Dendritic cell treated with granulocyte-macrophage colony-stimulating factor and Interleukin-4, amounts not matched to agents 40 ng/mL and 50 ng/mL, for 4 days (primary cell): Measurements from ENCODE around the gene GSE1.

Experiments used
- H3K27ac Mint-ChIP-seq: one replicate; pipeline ENCODE4 v1.8.0; 2022; ENCODE audit warnings: mild to moderate bottlenecking, mixed read lengths
- H3K27me3 Mint-ChIP-seq: one replicate; pipeline ENCODE4 v1.8.0; 2022; ENCODE audit warnings: mild to moderate bottlenecking, mixed read lengths
- H3K36me3 Mint-ChIP-seq: one replicate; pipeline ENCODE4 v1.8.0; 2022; ENCODE audit warnings: low read depth, mixed read lengths
- H3K4me1 Mint-ChIP-seq: one replicate; pipeline ENCODE4 v1.8.0; 2022; ENCODE audit warnings: low read depth, mixed read lengths
- H3K4me3 Mint-ChIP-seq: one replicate; pipeline ENCODE4 v1.8.0; 2022; ENCODE audit warnings: mild to moderate bottlenecking, moderate library complexity, mixed read lengths
- H3K9me3 Mint-ChIP-seq: one replicate; pipeline ENCODE4 v1.8.0; 2022; ENCODE audit warnings: mixed read lengths
- intact Hi-C: fragments of 100-400 bp; cut with micrococcal nuclease; formaldehyde crosslinking; loops from one replicate; pipeline ENCODE4 v1.15.0; 2022

Gene GSE1

DNA sequence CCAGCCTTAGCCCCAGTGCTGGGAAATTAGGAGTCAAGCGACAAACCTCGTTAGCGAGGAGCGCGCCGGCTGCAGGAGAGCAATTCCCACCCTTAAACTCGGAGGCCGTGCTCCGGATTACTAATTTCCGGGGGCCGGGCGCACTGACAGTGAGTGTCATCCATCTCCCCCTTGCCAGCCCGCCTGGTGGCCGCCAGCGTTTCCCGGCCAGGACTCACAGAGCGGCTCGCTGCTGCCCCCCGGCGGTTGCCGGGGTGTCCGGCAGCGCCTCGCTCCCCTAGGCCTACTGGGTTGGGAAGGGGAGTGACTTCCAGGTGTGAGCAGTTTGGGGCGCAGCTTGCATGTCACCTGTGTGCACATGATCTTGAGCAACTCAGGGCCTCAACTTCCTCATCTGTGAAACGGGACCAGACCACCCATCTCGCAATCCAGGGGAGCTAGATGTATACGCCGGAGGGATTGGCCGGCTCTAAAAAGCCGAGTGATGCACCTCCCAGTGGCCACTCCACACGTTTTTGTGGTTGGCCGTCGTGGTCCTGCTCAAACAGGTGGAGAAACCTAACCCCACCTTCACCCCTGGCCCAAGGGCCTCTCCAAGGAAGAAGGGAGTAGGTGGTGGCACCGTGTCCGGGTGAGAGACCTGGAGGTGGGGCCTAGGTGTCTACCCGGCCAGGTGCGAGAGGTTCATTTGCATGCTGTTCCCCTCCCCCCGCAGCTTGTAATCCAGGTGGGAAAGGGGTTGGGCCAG is 2.5 kb upstream of the GSE1 start:
- Mint-ChIP-seq H3K4me1 (peaks cover 40% of the 10 kb centered on the region), H3K27me3 (peaks cover 13% of the 10 kb centered on the region), H3K36me3 (peaks cover 25% of the 10 kb centered on the region), H3K9me3 (no peaks in the 10 kb centered on the region), H3K4me3 (peak overlapping the region; percentile 42), H3K27ac (peak overlapping the region; percentile 63)
- intact Hi-C loops, result loop anchor here (1.0 to 10.0 kb wide), 3 partner anchors 190 to 306 kb away; no protein-coding TSS in a partner anchor

DNA sequence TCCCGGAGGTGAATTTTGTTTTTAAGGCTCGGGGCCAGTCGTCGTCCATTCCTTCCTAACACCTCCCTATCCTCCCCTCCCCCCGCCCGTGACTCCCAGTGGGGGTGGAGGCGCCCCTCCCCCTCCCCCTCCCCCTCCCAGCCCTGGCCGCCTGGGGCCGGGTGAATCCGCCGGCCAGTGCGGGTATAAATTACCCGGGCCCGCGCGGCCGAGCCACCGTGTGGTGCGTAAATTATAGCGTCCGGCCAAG is 2.0 kb upstream of the GSE1 start:
- no peaks in the 10 kb centered on the region for H3K9me3 Mint-ChIP-seq
- intact Hi-C loops, result loop anchor here (2.0 to 10.0 kb wide), 2 partner anchors 190 to 306 kb away; no protein-coding TSS in a partner anchor
- H3K27me3 Mint-ChIP-seq, result peaks cover 13% of the 10 kb centered on the region
- peak overlapping the region; percentile 63 for H3K27ac Mint-ChIP-seq
- peak overlapping the region; percentile 85 for H3K4me3 Mint-ChIP-seq
- H3K4me1 Mint-ChIP-seq, result peaks cover 37% of the 10 kb centered on the region
- peaks cover 22% of the 10 kb centered on the region for H3K36me3 Mint-ChIP-seq

DNA sequence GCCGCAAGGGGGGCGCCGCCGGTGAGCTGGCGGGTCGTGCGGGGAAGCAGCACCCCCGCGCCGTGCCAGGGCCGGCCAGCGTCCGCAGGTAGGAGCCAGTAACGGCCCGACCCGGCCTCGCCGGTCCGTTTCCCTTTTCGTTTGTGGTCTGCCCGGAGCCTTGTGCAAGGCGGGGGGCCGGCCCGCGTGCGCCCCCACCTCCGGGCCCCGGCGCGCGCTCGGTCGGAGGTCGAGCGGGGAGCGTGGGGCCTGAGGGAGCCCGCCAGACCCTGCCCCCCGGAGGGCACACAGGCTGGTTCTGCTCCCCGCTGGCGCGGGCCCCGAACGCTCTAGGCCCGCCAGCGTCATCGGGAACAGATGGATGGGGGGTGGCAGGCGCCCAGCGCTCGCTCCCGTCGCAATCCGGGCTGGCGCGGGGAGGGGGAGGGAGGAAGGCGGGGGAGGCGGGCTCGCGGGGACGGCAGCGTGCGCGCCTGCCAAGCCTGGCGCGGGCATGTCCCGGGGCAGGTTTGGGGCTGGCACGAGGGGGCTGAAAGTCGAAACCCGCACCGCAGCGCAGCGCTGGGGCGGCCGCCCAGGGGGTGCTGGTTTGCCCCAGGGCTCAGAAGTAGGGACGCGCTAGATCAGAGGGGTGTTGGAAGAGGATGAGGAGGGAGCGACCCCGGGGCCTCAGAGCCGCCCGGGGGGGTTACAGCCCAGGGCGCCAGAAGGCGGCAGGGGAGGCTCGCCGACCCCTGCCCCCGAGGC is 1.5 kb upstream of the GSE1 start:
- H3K9me3 Mint-ChIP-seq, result no peaks in the 10 kb centered on the region
- peaks cover 20% of the 10 kb centered on the region for H3K36me3 Mint-ChIP-seq
- peak overlapping the region; percentile 85 for H3K27ac Mint-ChIP-seq
- intact Hi-C loops, result loop anchor here (2.0 to 10.0 kb wide), 2 partner anchors 191 to 307 kb away; no protein-coding TSS in a partner anchor
- peaks cover 12% of the 10 kb centered on the region for H3K27me3 Mint-ChIP-seq
- H3K4me3 Mint-ChIP-seq, result peak overlapping the region; percentile 85
- H3K4me1 Mint-ChIP-seq, result peaks cover 38% of the 10 kb centered on the region

DNA sequence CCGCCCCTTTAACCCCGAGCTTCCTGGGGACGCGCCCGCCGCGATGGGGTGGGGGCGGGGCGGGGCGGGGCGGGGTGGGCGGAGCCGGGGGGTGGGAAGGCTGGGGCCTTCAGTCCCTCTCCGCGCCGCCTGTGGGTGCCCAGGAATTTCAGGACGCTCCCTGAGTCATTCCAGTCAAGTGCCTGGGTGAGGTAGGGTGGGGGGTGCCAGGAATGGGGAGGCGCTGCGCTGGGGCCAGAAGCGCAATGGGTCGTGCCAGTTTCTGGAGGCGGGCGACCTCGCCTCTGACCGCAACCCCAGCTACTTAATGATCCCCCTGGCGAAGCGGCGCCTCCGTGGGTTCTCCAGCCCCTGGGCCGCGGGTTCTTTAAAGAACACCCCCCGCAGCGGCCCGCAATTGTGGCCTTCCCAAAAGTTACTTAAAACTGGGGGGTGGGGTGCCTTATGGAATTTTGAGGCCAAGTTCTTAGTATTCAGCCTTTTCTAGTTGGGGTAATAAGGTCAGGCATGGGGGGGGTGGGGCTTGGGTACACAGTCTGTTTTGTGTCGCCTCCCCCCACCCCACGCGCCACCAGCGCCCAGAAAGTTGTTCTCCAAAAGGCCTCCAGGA is 826 bp upstream of the GSE1 start:
- Mint-ChIP-seq H3K27ac (peak overlapping the region; percentile 85), H3K36me3 (peaks cover 25% of the 10 kb centered on the region), H3K9me3 (no peaks in the 10 kb centered on the region), H3K4me3 (peak overlapping the region; percentile 85), H3K27me3 (peaks cover 8% of the 10 kb centered on the region), H3K4me1 (peaks cover 39% of the 10 kb centered on the region)
- intact Hi-C loops, result loop anchor here (10.0 kb wide), 1 partner anchor 307 kb away; no protein-coding TSS in a partner anchor

DNA sequence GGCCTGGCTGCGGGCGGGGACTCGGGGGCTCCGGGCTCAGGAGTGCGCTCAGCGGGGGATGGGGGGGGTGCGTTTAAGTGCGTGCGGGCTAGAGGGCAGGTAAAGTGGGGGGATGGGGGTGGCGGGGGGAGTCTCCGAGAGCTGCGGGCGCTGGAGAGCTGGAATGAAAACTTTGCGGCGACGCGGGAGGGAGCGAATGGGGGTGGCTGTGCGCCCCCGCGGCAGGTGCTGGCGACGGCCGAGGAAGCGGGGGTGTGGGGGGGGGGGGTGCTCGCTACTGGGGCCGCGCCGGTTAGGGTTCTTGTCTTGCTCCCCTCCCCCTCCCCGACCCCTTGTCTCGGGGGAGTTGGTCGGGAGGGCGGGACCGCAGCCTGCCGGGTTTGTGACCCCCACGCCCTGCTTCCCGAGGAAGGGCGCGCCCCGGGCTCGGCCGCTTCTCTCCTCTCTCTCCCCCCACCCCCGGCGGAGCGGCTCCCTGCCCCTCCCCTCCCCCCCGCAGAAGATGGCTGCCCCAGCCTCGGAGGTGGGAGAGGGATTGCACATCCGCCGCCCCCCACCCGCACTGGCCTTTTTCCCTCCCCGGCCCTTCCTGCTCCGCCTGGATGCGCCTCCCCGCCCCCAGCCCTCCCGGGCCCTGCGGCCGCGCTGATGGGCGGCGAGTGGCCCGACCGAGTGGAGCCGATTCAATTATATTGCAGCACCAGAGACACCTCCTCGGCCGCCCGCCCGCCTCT is 649 bp downstream of the GSE1 start:
- Mint-ChIP-seq H3K4me1 (peaks cover 47% of the 10 kb centered on the region), H3K9me3 (no peaks in the 10 kb centered on the region), H3K36me3 (peaks cover 33% of the 10 kb centered on the region), H3K4me3 (peak overlapping the region; percentile 76), H3K27ac (peak overlapping the region; percentile 85), H3K27me3 (no peaks in the 10 kb centered on the region)
- intact Hi-C loops, result loop anchor here (2.0 to 10.0 kb wide), 2 partner anchors 43 to 309 kb away; no protein-coding TSS in a partner anchor

DNA sequence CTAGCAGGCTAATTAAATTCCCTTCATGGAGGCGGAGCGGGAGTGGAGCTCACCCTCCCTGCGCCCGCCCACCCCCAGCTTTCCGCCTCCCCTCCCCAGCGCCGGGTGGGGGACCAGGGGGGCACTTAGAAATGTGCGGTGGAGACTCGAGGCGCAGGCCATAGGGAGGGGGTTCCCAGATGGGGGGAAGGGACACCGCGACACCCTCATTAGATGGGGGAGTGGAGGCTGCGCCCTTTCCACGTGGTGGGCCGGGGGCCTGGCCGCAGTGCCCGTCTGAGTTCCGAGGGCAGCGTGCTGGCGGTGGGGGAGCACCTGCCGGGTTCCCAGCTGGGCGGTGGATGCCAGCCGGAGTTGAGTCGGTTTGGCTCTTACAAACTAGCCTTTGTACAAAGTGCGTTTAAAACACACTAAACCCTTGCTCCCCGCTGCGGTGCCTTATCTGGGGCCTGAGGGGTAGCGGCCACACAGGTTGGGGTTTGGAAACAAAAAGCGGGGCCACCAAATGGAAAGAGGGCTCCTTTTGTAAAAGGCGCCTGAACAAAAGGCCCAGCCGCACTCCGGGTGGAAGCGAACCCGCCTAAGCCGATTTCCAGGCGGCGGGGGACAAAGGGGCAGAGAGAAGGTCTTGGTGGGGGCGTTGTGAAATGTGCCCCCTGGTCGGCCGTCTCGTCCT is 1.4 kb downstream of the GSE1 start:
- H3K9me3 Mint-ChIP-seq, result no peaks in the 10 kb centered on the region
- H3K4me1 Mint-ChIP-seq, result peaks cover 50% of the 10 kb centered on the region
- peak overlapping the region; percentile 76 for H3K4me3 Mint-ChIP-seq
- peaks cover 37% of the 10 kb centered on the region for H3K36me3 Mint-ChIP-seq
- no peaks in the 10 kb centered on the region for H3K27me3 Mint-ChIP-seq
- peak overlapping the region; percentile 85 for H3K27ac Mint-ChIP-seq
- intact Hi-C loops, result loop anchor here (2.0 to 10.0 kb wide), 2 partner anchors 44 to 310 kb away; no protein-coding TSS in a partner anchor

DNA sequence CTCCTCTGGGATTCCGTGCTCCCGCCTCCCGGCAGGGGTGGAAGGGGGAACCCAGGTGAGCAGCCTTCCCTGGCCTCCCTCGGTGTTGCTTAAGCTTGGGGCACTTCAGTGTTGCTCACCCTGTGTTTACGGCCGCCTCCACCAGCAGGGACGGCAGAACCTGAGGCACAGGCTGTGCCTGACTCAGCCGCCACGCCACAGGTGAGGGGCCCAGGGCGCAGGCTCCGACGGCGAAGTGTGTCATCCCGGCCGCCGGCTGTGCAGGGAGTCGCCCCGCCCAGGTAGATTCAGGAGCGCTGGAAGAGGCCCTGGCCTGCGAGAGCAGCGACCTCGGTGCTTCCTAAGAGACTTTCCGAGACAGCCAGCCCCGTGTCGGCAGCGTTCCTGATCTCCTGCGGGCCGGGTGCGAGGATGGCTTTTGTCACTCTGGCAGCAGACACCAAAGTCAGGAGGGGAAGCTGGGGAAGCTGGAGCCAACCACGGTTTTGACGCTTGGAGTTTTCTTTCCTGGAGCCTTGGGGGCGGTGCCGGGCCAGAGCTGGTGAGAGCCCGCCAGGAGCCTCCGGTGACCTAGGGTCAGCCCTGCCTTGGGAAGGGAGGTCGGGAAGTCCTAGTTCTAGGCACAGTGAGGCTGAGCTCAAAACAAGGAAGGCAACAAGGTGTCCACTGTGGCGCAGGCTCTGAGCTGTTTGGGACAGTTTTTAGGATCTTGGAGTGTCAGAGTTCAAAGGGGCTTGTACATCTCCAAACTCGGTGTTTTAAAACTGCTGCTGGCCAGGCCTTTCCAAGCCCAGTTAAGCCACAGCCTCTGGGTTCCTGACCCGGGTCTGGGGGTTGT is 2.1 kb downstream of the GSE1 start:
- H3K36me3 Mint-ChIP-seq, result peaks cover 39% of the 10 kb centered on the region
- H3K9me3 Mint-ChIP-seq, result no peaks in the 10 kb centered on the region
- peaks cover 47% of the 10 kb centered on the region for H3K4me1 Mint-ChIP-seq
- H3K4me3 Mint-ChIP-seq, result peak overlapping the region; percentile 76
- peak overlapping the region; percentile 85 for H3K27ac Mint-ChIP-seq
- intact Hi-C loops, result loop anchor here (2.0 to 10.0 kb wide), 2 partner anchors 44 to 310 kb away; no protein-coding TSS in a partner anchor
- no peaks in the 10 kb centered on the region for H3K27me3 Mint-ChIP-seq

DNA sequence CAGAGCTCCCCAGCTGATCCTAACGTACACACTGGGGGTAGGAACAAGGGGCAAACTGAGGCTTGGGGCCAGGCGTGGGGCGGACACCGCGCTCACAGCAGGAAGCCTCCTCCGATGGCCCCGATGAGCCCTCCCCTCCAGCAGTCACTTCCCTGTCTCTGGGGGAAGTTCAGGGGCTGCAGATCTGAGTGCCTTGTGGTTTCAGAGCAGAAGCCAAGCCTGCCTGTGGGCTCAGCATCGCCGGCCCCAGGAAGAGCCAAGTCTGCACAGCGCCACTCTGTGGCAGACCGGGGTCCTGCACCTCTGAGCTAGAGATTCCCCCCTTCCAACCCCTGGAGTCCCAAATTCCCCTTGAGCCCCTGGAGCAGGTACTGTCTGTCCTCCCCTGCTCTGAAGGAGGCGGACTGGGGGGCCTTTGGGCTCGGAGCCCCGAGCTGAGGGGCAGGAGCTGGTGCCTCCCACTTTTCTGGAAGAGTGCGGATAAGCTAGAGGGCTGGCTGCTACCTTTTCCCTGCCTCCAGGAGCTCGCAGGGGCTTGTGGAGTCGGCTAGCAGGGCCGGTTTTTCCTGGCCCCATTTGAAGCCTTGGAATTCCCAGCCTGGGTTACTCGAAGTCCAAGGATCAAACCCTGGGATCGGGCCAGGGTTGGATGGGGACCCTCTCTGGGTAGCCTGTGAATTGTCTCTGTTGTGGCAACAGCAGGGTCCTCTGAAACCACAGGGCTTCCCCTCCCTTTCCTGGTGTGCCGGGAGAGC is 2.9 kb downstream of the GSE1 start:
- H3K4me1 Mint-ChIP-seq, result peaks cover 47% of the 10 kb centered on the region
- peak overlapping the region; percentile 85 for H3K27ac Mint-ChIP-seq
- H3K4me3 Mint-ChIP-seq, result peak overlapping the region; percentile 76
- peaks cover 47% of the 10 kb centered on the region for H3K36me3 Mint-ChIP-seq
- intact Hi-C loops, result loop anchor here (2.0 to 10.0 kb wide), 3 partner anchors 45 to 311 kb away; no protein-coding TSS in a partner anchor
- no peaks in the 10 kb centered on the region for H3K9me3 Mint-ChIP-seq
- no peaks in the 10 kb centered on the region for H3K27me3 Mint-ChIP-seq

DNA sequence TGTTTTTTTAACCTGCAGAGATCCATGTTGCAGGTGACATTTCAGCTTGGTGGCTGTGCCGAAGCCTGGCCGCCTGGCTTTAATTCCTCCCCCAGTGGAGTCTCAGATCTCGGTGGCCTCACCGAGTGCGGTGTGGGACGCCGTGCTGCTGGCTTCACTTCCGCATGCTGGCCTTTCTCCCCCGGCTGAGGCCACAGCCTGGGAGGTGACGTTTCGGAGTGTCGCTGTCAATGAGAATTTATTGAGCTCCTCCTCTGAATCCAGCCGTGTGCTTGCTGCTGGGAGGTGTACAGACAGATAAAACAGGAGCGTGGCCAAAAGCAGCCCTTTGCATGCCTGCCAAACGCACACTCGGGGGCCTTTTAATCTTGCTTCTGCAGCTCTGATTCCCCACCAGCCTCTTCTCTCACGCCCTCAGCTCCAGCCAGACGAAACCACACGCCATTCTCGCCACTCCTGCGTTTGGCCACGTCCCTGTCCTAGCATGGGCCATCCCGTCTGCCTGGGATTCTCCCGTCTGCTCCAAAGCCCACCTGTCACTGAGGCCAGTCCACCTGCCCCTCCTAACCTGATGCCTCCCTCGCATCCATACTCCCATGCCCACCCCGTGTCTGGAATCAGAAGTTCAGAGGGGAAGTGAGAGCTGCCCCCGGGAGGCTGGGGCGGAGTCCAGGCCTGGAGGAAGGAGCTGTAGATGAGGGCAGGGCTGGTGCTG is 3.6 kb downstream of the GSE1 start:
- peaks cover 55% of the 10 kb centered on the region for H3K4me1 Mint-ChIP-seq
- H3K36me3 Mint-ChIP-seq, result peaks cover 52% of the 10 kb centered on the region
- H3K27me3 Mint-ChIP-seq, result no peaks in the 10 kb centered on the region
- peak overlapping the region; percentile 76 for H3K4me3 Mint-ChIP-seq
- intact Hi-C loops, result loop anchor here (2.0 to 10.0 kb wide), 2 partner anchors 62 to 312 kb away; no protein-coding TSS in a partner anchor
- H3K27ac Mint-ChIP-seq, result peak overlapping the region; percentile 85
- no peaks in the 10 kb centered on the region for H3K9me3 Mint-ChIP-seq

DNA sequence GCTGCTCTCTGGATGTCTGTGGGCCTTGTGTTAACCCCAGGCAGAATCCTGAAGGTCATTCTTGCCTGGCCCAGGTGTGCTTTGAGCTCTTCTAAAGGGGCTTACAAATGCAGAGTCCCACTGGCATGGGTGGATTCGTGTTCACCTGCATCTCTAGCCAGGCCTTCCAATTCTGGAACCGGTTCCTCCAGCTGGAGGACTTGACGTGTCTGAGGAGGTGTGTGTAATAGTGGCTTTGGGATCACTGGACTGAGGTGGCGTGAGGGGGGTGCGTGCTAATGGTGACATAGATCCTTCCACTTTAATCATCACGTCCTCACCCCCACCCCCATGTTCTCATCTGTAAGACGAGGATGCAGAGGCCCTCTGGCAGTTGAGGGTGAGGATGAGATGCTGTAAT is 4.8 kb downstream of the GSE1 start:
- no peak overlapping the region for H3K4me3 Mint-ChIP-seq
- intact Hi-C loops, result loop anchor here (2.0 to 10.0 kb wide), 2 partner anchors 63 to 313 kb away; no protein-coding TSS in a partner anchor
- H3K4me1 Mint-ChIP-seq, result peaks cover 66% of the 10 kb centered on the region
- H3K27me3 Mint-ChIP-seq, result no peaks in the 10 kb centered on the region
- H3K9me3 Mint-ChIP-seq, result no peaks in the 10 kb centered on the region
- H3K27ac Mint-ChIP-seq, result no peak overlapping the region
- H3K36me3 Mint-ChIP-seq, result peaks cover 55% of the 10 kb centered on the region

DNA sequence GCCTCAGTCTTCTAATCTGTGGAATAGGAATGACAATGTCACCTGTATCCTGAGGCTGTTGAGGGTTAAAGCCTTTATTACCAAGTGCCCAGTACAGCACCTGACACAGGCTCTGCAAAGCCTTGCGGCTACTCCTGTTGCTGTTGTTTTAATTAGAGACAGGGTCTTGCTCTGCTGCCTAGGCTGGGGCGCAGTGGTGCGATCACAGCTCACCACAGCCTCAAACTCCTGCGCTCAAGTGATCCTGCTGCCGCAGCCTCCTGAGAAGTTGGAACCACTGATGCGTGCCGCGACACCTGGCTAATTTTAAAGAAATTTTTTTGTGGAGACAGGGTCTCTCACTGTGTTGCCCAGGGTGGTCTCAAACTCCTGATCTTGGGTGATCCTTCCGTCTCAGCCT is 5.4 kb downstream of the GSE1 start:
- intact Hi-C loops, result loop anchor here (10.0 kb wide), 1 partner anchor 314 kb away; no protein-coding TSS in a partner anchor
- Mint-ChIP-seq H3K4me1 (peaks cover 72% of the 10 kb centered on the region), H3K27me3 (no peaks in the 10 kb centered on the region), H3K4me3 (no peak overlapping the region), H3K27ac (no peak overlapping the region), H3K36me3 (peaks cover 56% of the 10 kb centered on the region), H3K9me3 (no peaks in the 10 kb centered on the region)
